Left ventricle myocardium inferior (tissue), 1 donor: ENCODE measurements around the gene CORO7. TPM values are rescaled to one million over a fixed set of nuclear protein-coding genes. Genes with fewer than 3 reads are reported as not detected.

ENCODE experiments used
- DNase-seq: peaks from one replicate; pipeline ENCODE4 v3.0.0-alpha.2; 2020
- H3K27ac ChIP-seq: fragments of 200-600 bp; replicated peaks from 2 replicates; pipeline ENCODE4 v1.8.0; 2021
- H3K27me3 ChIP-seq: fragments of 200-600 bp; 2 replicates; pipeline ENCODE4 v1.8.0; 2021; ENCODE audit warnings: low read depth
- H3K36me3 ChIP-seq: fragments of 200-600 bp; 2 replicates; pipeline ENCODE4 v1.8.0; 2021
- H3K4me1 ChIP-seq: fragments of 200-600 bp; 2 replicates; pipeline ENCODE4 v1.8.0; 2021
- H3K4me3 ChIP-seq: fragments of 200-600 bp; 2 replicates; pipeline ENCODE4 v1.8.0; 2021; ENCODE audit warnings: mild to moderate bottlenecking, moderate library complexity
- H3K9me3 ChIP-seq: fragments of 200-600 bp; replicated peaks from 2 replicates; pipeline ENCODE4 v1.8.0; 2021
- CTCF ChIP-seq: fragments of 200-600 bp; IDR thresholded peaks from 2 replicates; pipeline ENCODE4 v1.8.0; 2021; ENCODE audit warnings: antibody characterized with exemption, mild to moderate bottlenecking, borderline replicate concordance
- intact Hi-C: fragments of 100-400 bp; cut with micrococcal nuclease; formaldehyde crosslinking; loops from one replicate; pipeline ENCODE4 v1.11.0; 2022
- total RNA-seq: library from RNA; stranded (reverse); fragmentation: NEBNext Ultra II Directional; extraction: Animal tissue kit (Norgen Biotek cat#: 25700); gene quantifications from one replicate; pipeline ENCODE4 v1.2.1, GENCODE V29; 2021
- donor health status: DM: no; HTN: yes; CAD: no; lungs with severe emphysema.

Gene CORO7
- total RNA-seq, 1 donor from 2014 or later: 12.5 TPM

- no peak for TF ChIP-seq CTCF
- Histone ChIP-seq H3K4me1 (peaks cover 34% of the 10 kb centered on the region), H3K4me3 (no peak overlapping the region), H3K27ac (no peak overlapping the region), H3K36me3 (peaks cover 13% of the 10 kb centered on the region), H3K9me3 (no peaks in the 10 kb centered on the region), H3K27me3 (no peaks in the 10 kb centered on the region)
- intact Hi-C loops: no loop called here
- DNase-seq: no peak
Observed at GRCh38 chr16:4352843-4353242, 63.6 kb downstream of the CORO7 start.

DNA sequence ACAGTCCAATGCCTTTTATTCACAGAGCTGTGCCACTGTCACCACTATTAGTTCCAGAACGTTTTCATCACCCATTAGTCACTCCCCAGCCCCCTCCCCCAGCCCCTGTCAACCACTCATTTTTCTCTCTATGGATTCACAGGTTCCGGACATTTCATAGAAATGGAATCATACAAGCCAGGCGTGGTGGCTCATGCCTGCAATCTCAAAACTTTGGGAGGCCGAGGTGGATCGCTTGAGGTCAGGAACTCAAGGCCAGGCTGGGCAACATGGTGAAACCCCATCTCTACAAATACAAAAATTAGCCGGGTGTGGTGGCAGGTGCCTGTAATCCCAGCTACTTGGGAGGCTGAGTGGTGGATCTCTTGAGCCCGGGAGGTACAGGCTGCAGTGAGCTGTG lies 64.5 kb downstream of the CORO7 start:
- TF ChIP-seq CTCF: no peak
- Histone ChIP-seq H3K27ac (peak overlapping the region; percentile 93), H3K36me3 (peaks cover 9% of the 10 kb centered on the region), H3K9me3 (no peaks in the 10 kb centered on the region), H3K27me3 (no peaks in the 10 kb centered on the region), H3K4me3 (peak overlapping the region; percentile 86), H3K4me1 (peaks cover 43% of the 10 kb centered on the region)
- DNase-seq: no peak
- intact Hi-C loops: no loop called here

DNA sequence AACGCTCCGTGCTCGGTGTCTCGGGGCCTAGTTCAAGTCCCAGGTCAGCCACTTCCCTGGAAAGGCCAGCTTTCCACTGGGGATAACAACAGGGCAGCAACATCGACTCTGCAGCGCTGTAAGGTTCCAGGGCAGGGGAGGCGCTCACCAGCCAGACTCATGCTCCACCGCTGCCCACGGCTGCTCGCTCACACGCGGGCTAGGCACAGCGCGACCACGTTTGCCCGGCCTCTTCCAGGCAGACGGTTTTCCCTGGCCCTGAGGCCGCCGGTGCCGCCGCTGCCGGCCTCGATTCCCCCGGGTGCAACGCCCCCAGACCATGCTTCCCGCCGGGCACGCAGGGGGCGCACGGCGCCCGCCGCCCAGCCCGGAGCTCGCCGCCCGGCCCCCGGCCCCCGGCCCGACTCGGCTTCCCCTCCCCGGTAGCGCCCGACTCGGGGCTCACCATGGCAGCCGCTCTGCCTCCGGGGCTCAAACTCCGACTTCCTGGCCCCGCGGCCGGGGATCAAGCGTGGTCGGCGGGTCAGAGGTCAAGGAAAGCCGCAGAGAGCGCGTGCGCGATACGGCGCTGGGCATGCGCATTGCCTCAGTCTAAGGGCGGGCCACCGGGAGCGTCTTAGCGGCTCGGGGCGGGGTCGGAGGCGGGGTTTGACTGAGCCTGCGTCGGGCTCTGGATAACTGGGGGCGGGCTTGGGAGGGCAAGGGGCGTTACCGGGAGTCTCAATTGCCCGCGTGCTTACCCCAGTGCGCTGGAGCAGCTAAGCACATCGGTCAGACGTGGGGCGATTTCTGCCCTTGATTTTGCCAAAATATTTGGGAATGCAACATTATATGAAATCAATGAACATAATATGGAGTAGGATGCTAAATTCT lies 65.4 kb downstream of the CORO7 start, which contains the start of gene PAM16:
Gene PAM16 (minus strand): TSS at position 535 of the 873 bp plus-strand sequence. CDS start 87 bp downstream, at position 448.
- Histone ChIP-seq H3K27me3 (no peaks in the 10 kb centered on the region), H3K4me1 (peaks cover 43% of the 10 kb centered on the region), H3K4me3 (peak within 1 kb of the TSS; percentile 86), H3K27ac (peak within 1 kb of the TSS; percentile 93), H3K36me3 (peaks cover 5% of the 10 kb centered on the region), H3K9me3 (no peaks in the 10 kb centered on the region)
- DNase-seq: peak; percentile 98
- peak; percentile 21 for TF ChIP-seq CTCF
- intact Hi-C loops: no loop called here

GRCh38 chr16:4350365-4350786 lies 66.0 kb downstream of the CORO7 start:
- no peaks in the 10 kb centered on the region for H3K27me3 ChIP-seq
- TF ChIP-seq CTCF: no peak
- peaks cover 5% of the 10 kb centered on the region for H3K36me3 ChIP-seq
- DNase-seq: no peak
- peaks cover 43% of the 10 kb centered on the region for H3K4me1 ChIP-seq
- intact Hi-C loops: no loop called here
- H3K4me3 ChIP-seq: peak overlapping the region; percentile 86
- peak overlapping the region; percentile 93 for H3K27ac ChIP-seq
- H3K9me3 ChIP-seq: no peaks in the 10 kb centered on the region

GRCh38 chr16:4349332-4349731 lies 67.1 kb downstream of the CORO7 start:
- no peak for DNase-seq
- no peaks in the 10 kb centered on the region for H3K9me3 ChIP-seq
- H3K27ac ChIP-seq: no peak overlapping the region
- H3K4me3 ChIP-seq: no peak overlapping the region
- intact Hi-C loops: no loop called here
- no peak for TF ChIP-seq CTCF
- H3K27me3 ChIP-seq: no peaks in the 10 kb centered on the region
- H3K36me3 ChIP-seq: no peaks in the 10 kb centered on the region
- peaks cover 43% of the 10 kb centered on the region for H3K4me1 ChIP-seq
